Esophagus squamous epithelium (tissue), 4 donors: Measurements from ENCODE around the gene NDUFB2.

ENCODE experiments used
- POLR2A ChIP-seq, 4 donors: fragments of 450-650 bp; IDR thresholded peaks; one replicate each; pipeline ENCODE4 v1.6.1; 2017; ENCODE audit warnings: antibody characterized with exemption in 4 of 4, mild to moderate bottlenecking in 4 of 4, moderate library complexity in 3 of 4
- TF ChIP-seq, protein P1 (sequence below), 6 experiments: fragments of 450-650 bp in 4 of 6; fragments of 200-600 bp in 2 of 6; sonication (generic) in 2 of 6; IDR thresholded peaks; one replicate each; pipeline ENCODE4 v1.5.1; 2016 to 2019; ENCODE audit warnings: antibody characterized with exemption in 6 of 6, mild to moderate bottlenecking in 4 of 6, moderate library complexity in 4 of 6

DNA sequence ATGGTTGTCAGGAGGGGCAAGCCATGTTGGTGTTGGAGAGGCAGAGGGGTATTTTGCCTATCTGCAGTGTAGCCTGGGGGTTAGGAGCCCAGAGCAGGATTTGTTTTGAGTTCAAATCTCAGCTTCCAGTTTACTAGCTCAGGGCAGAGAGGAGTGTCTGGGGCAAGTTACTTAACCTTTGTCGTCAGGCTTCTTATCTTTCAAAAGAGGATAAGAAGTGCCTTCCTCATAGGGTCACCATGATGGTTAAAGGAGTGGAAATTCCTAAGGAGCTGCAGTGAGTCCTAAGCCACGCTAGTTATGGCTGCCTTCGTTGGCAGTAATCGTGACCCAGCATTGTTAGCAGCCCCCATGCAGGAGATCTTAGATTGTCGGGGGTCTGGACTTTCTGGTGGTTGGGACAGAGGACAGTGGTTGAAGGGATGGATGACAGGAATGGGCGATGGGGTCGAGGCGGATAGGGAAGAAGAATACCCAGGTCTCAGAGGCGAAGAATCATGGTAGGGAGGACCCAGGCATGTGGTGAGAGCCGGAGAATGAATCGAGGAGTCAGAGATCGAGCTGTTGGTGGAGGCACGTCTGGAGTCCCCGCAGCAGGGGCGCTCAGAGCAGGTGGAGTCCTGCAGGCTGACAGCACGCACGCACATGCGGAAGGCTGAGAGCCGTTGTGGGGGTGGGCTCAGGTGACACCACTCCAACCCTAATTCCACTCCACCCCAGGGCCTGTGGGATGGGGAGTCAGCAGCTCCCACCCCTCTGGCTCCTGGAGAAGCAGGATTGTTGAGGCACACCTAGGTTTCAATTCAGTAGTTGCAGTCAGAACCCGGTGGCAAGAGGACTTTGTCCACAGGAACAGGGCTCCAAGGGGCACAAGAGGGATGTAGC lies 12.2 kb upstream of the NDUFB2 start:
- TF ChIP-seq, protein P1, sequence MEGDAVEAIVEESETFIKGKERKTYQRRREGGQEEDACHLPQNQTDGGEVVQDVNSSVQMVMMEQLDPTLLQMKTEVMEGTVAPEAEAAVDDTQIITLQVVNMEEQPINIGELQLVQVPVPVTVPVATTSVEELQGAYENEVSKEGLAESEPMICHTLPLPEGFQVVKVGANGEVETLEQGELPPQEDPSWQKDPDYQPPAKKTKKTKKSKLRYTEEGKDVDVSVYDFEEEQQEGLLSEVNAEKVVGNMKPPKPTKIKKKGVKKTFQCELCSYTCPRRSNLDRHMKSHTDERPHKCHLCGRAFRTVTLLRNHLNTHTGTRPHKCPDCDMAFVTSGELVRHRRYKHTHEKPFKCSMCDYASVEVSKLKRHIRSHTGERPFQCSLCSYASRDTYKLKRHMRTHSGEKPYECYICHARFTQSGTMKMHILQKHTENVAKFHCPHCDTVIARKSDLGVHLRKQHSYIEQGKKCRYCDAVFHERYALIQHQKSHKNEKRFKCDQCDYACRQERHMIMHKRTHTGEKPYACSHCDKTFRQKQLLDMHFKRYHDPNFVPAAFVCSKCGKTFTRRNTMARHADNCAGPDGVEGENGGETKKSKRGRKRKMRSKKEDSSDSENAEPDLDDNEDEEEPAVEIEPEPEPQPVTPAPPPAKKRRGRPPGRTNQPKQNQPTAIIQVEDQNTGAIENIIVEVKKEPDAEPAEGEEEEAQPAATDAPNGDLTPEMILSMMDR (IDR thresholded peaks at IDR 0.05): no peak
- TF ChIP-seq POLR2A (IDR thresholded peaks at IDR 0.05): no peak
